Measurements from ENCODE around the gene SLC22A7. TPM values are rescaled to one million over a fixed set of nuclear protein-coding genes. Genes with fewer than 3 reads are reported as not detected.

Gene SLC22A7
- total RNA-seq, 3 donors from 2014 or later: not detected

DNA sequence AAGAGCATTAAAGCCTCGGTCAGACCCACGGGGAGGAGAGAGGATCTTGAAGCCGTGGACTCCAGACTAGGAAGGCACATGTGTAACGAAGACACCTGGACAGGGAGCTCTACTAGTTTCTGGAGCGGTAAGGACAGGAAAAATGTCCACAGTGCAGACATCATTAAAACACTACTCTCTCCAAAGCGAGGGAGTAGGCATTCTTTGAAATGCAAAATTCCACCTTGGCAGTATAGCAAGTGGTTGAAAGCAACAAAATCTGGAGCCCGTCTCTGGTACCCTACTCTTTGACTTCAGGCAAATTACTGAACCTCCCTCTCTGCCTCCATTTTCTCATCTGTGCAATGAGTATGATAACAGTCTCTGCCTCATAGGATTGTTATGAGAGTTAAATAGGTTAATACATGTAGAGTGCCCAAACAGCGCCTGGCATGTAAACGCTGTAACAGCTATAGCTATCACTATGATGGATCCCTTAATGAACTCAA, 11.0 kb downstream of the SLC22A7 start:
- H3K4me1 Mint-ChIP-seq (ENCODE audit: low read depth): peaks cover 7% of the 10 kb centered on the region

DNA sequence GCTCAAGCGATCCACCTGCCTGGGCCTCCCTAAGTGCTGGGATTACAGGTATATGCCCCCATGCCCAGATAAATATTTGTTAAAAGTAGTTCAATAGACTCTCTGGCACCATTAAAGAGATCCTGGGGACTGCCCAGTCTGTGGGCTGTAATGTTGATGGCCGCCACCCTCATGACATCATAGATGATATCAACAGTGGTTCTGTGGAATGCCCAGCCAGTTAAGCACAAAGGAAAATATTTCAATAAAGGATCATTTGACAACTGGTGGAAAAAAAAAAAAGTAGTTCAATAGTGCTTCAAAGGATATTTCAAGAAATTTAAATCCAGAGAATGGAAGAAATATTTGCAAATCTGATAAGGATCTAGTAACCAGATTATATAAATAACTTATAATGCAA, 12.1 kb downstream of the SLC22A7 start:
- Mint-ChIP-seq H3K4me3 (no peak overlapping the region), H3K4me1 (ENCODE audit: low read depth) (peaks cover 7% of the 10 kb centered on the region), H3K36me3 (ENCODE audit: insufficient read depth) (no peaks in the 10 kb centered on the region), H3K9me3 (no peaks in the 10 kb centered on the region), H3K27me3 (ENCODE audit: low read depth) (no peaks in the 10 kb centered on the region)
- DNase-seq (no peak), ATAC-seq (no peak)

More for the DNA sequence above, 11.0 kb downstream of the SLC22A7 start:
- peak overlapping the region; percentile 67 for H3K4me3 Mint-ChIP-seq
- H3K9me3 Mint-ChIP-seq: no peaks in the 10 kb centered on the region
- ATAC-seq: peak in 1 of 2 donors; percentile 4
- no peaks in the 10 kb centered on the region for H3K36me3 Mint-ChIP-seq (ENCODE audit: insufficient read depth)
- H3K27me3 Mint-ChIP-seq (ENCODE audit: low read depth): no peaks in the 10 kb centered on the region
- no peak for DNase-seq

DNA sequence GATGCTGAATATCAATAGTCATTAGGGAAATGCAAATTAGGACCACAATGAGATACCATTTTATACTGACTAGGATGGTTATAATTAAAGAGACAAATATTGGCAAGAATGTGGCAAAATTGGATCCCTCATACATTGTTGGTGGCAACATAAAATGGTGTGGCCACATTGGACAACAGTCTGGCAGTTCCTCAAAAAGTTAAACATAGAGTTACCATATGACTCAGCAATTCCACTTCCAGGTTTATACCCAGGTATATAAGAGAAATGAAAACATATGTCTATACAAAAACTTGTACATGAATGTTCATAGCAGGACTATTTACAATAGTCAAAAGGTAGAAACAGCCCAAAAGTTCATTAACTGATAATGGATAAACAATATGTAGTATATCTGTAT, 12.6 kb downstream of the SLC22A7 start:
- DNase-seq (no peak), ATAC-seq (no peak)
- peaks cover 2% of the 10 kb centered on the region for H3K36me3 Mint-ChIP-seq (ENCODE audit: insufficient read depth)
- no peaks in the 10 kb centered on the region for H3K27me3 Mint-ChIP-seq (ENCODE audit: low read depth)
- no peaks in the 10 kb centered on the region for H3K9me3 Mint-ChIP-seq
- peaks cover 7% of the 10 kb centered on the region for H3K4me1 Mint-ChIP-seq (ENCODE audit: low read depth)
- H3K4me3 Mint-ChIP-seq: no peak overlapping the region

DNA sequence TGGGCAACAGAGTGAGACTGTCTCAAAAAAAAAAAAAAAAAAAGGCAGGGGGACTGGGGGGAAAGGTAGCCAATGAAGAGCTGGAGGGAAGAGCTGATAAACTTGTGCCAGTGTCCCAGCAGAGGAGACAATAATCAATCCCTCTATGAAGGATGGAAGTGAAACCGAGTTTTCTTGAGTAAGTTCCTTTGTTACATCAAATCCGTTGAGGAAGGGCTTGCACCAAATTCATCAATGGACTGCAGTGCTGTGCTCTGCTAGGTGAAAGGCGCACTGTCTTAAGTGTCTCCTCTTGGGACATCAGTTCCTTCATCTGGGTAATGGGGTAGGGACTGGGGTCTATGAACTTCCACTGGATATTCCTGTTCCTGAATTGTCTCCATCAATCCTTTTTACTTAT, 13.6 kb downstream of the SLC22A7 start:
- ATAC-seq (no peak), DNase-seq (no peak)
- Mint-ChIP-seq H3K36me3 (ENCODE audit: insufficient read depth) (peaks cover 4% of the 10 kb centered on the region), H3K9me3 (no peaks in the 10 kb centered on the region), H3K4me3 (no peak overlapping the region), H3K27me3 (ENCODE audit: low read depth) (no peaks in the 10 kb centered on the region), H3K4me1 (ENCODE audit: low read depth) (peaks cover 7% of the 10 kb centered on the region)

DNA sequence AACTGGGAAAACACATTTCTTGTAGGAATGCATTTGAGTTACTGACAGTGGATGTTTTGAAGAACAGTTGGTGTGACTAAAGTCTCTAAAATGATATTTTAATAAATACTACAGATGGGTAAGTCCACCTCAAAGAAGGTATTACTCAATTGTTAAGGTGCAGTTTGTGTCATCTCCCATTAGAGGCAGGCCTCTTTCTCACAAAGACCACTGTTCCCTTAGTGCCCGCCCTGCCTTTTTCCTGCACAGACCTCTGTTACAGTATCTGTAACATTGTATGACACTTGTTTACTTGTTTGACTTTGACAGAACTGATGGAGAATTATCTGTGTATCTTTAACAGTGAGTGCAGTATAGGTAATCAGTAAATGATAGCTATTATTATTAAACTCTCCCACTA, 15.8 kb downstream of the SLC22A7 start:
- H3K36me3 Mint-ChIP-seq (ENCODE audit: insufficient read depth): peaks cover 8% of the 10 kb centered on the region
- H3K9me3 Mint-ChIP-seq: no peaks in the 10 kb centered on the region
- H3K4me1 Mint-ChIP-seq (ENCODE audit: low read depth): peaks cover 4% of the 10 kb centered on the region
- ATAC-seq: no peak
- DNase-seq: no peak
- H3K27me3 Mint-ChIP-seq (ENCODE audit: low read depth): no peaks in the 10 kb centered on the region
- H3K4me3 Mint-ChIP-seq: no peak overlapping the region

DNA sequence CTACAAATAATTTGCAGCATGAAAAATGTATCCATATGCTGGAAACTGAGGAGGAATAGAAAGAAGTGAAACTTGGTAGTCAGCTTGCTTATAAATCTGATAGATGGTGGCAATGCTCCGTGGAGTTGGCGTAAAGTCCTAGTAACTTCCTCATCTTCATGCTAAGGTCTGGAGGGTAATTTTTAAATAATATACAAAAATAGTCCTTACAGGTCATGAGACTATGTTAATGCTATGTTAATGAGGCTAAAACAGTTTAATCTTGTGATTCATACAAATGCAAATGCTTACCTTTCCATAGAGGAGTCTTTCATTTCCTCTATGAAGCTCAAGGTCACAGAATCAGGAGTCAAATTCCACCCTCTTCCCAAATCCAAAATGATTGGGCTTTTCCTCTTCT, 20.0 kb downstream of the SLC22A7 start:
- Mint-ChIP-seq H3K4me3 (no peak overlapping the region), H3K4me1 (ENCODE audit: low read depth) (no peaks in the 10 kb centered on the region), H3K9me3 (no peaks in the 10 kb centered on the region), H3K27me3 (ENCODE audit: low read depth) (no peaks in the 10 kb centered on the region), H3K36me3 (ENCODE audit: insufficient read depth) (peaks cover 10% of the 10 kb centered on the region)
- no peak for DNase-seq
- ATAC-seq: no peak

DNA sequence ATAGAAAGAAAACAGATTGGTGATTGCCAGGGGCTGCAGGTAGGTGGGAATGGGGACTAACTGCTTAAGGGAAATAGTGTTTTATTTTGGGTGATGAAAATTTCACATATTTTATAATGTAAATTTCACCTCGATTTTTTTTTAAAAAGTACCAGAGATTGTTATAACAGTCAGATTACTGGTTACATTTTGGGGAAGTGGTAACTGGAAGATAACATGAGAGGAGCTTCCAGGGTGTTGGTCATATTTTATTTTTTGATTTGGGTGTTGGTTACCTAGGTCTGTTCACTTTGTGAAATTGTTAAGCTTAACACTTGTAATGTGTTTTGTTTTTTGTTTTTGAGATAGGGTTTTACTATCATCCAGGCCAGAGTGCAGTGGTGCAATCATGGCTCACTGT, 27.8 kb downstream of the SLC22A7 start:
- ATAC-seq (no peak), DNase-seq (no peak)
- H3K9me3 Mint-ChIP-seq: no peaks in the 10 kb centered on the region
- H3K27me3 Mint-ChIP-seq (ENCODE audit: low read depth): no peaks in the 10 kb centered on the region
- peaks cover under 1% of the 10 kb centered on the region for H3K4me1 Mint-ChIP-seq (ENCODE audit: low read depth)
- H3K36me3 Mint-ChIP-seq (ENCODE audit: insufficient read depth): peaks cover 7% of the 10 kb centered on the region
- H3K4me3 Mint-ChIP-seq: no peak overlapping the region

DNA sequence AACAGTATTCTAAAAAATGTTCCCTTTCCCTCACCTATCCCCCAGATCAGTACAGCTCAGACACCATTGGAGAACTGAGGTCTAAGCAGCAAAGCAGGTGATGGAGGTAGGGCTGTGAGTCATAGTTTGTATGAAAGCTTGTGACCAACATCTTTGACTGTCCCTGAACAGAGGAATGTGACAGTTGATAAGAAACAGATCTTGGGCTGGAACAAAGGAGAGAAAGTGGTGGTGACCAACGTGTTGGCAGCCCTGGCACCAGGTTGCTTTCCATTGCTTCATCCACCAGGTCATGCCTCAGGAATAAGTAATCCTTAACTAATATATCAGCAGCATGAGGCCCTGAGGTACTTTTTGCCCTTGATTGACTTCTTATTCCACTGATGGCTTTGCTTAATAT, 30.5 kb downstream of the SLC22A7 start:
- Mint-ChIP-seq H3K27me3 (ENCODE audit: low read depth) (no peaks in the 10 kb centered on the region), H3K4me1 (ENCODE audit: low read depth) (peaks cover 15% of the 10 kb centered on the region), H3K36me3 (ENCODE audit: insufficient read depth) (peaks cover 7% of the 10 kb centered on the region), H3K4me3 (no peak overlapping the region), H3K9me3 (no peaks in the 10 kb centered on the region)
- no peak for DNase-seq
- ATAC-seq: no peak

DNA sequence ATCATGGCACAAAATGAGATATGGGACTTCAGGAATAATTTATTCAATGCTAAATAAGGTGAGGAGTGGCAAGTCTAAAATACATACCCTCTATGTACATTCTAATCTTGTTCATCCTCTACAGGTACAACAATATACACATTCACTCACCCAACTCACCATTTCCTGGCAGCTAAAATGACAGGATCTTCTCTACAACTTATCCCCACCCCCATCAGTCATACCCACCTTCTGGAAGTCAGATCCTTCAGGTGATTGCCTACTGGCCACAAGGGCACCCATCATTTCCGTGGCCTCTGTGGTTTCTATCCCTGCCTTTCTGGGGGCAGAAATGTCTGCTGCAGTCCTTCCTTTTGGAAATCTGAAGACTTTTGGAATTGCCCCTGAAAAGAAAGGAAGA, 33.4 kb downstream of the SLC22A7 start:
- no peak overlapping the region for H3K4me3 Mint-ChIP-seq
- H3K36me3 Mint-ChIP-seq (ENCODE audit: insufficient read depth): peaks cover 10% of the 10 kb centered on the region
- H3K27me3 Mint-ChIP-seq (ENCODE audit: low read depth): no peaks in the 10 kb centered on the region
- no peak for DNase-seq
- H3K9me3 Mint-ChIP-seq: no peaks in the 10 kb centered on the region
- peaks cover 19% of the 10 kb centered on the region for H3K4me1 Mint-ChIP-seq (ENCODE audit: low read depth)
- ATAC-seq: peak in 1 of 2 donors; percentile 37

DNA sequence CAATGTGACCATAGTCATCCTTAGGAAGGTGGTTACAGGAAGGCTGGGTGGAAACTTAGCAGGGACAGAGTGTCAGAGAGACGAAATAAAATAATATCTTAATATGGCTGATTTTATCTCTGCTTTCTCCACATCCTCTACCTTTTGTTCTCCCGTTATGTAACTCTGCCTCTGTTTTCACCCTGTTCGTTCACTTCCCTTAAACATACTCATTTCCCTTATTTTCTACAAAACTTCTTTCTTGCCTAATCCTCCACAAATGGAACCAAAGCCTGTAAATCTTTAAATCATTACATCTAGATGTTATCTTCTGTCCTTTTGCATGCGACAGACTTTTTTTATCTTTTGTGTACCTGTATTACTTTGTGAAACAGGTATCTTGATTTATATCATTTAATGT, 33.8 kb downstream of the SLC22A7 start:
- Mint-ChIP-seq H3K4me1 (ENCODE audit: low read depth) (peaks cover 19% of the 10 kb centered on the region), H3K27me3 (ENCODE audit: low read depth) (no peaks in the 10 kb centered on the region), H3K36me3 (ENCODE audit: insufficient read depth) (peaks cover 12% of the 10 kb centered on the region), H3K4me3 (no peak overlapping the region), H3K9me3 (no peaks in the 10 kb centered on the region)
- no peak for ATAC-seq
- DNase-seq: no peak

DNA sequence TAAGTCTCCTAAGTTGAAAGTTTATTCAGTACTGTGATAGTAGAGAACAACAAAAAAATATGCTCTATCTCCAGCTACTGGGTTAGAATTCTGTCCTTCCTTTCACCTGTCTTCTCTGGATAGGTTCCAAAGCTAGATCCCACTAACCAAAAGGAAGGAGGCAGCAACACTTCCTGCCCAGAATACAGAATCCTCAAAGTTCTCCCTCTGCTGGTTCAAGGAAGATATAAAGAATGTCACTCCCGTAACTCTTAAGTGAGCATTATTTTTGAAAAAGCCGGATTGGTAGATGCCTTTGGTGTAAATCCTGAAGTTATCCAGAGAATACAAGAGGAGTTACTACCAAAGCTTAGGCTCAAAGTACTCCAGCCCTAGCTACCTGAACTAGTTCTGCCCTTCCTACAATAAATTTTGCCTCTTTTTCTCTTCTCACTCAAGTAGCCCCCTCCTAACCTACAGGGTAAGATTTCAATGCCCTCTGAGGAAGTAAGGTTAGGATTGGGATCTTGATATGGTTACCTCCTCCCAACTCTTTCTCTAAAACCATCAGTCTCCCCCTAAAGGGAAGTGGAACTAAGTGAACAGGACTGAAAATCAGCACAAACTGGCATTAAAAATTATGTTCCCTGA, 36.5 kb downstream of the SLC22A7 start:
- Mint-ChIP-seq H3K27me3 (ENCODE audit: low read depth) (no peaks in the 10 kb centered on the region), H3K4me1 (ENCODE audit: low read depth) (peaks cover 23% of the 10 kb centered on the region), H3K9me3 (no peaks in the 10 kb centered on the region), H3K36me3 (ENCODE audit: insufficient read depth) (peaks cover 15% of the 10 kb centered on the region), H3K4me3 (no peak overlapping the region)
- ATAC-seq: no peak
- no peak for DNase-seq

DNA sequence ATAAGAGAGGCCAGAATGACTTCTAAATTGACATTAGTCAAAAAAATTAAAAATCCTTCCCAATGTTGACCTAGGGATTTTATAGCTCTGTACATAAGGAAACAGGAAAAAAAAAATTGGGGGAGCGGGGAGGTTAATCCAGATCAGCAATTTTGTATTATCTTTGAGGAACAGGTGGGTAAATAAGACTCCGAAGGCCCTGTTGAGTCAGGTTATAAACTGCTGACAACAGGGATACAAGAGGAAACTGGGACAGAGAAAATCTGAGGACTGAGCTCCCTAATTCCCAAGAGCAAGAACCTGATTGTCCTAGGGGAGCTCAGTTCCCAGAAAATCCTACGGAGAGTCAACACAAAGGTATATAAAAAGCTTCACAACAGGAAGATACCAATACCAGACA, 37.4 kb downstream of the SLC22A7 start:
- DNase-seq: no peak
- ATAC-seq: no peak
- H3K27me3 Mint-ChIP-seq (ENCODE audit: low read depth): no peaks in the 10 kb centered on the region
- H3K4me3 Mint-ChIP-seq: no peak overlapping the region
- H3K9me3 Mint-ChIP-seq: no peaks in the 10 kb centered on the region
- peaks cover 23% of the 10 kb centered on the region for H3K4me1 Mint-ChIP-seq (ENCODE audit: low read depth)
- peaks cover 22% of the 10 kb centered on the region for H3K36me3 Mint-ChIP-seq (ENCODE audit: insufficient read depth)

DNA sequence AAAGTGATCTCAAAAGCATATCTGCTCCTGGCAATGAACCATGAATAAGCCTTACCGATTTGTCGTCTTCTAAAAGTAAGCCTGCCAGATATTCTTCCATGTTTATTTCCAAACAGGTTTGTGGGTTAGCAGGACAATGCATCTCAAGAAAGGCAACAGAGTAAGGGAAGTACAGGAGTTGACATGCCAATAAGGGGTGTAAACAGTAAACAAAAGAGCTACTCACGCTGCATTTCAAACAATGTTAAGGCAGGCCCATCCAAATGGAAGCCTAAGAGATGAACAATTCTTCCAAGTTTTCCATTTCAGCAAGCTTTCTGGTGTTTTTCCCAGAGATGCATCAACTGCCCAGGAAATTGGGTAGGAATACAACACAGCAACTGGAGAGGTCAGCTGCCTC, 38.3 kb downstream of the SLC22A7 start:
- ATAC-seq: no peak
- Mint-ChIP-seq H3K36me3 (ENCODE audit: insufficient read depth) (peaks cover 29% of the 10 kb centered on the region), H3K27me3 (ENCODE audit: low read depth) (no peaks in the 10 kb centered on the region)

DNA sequence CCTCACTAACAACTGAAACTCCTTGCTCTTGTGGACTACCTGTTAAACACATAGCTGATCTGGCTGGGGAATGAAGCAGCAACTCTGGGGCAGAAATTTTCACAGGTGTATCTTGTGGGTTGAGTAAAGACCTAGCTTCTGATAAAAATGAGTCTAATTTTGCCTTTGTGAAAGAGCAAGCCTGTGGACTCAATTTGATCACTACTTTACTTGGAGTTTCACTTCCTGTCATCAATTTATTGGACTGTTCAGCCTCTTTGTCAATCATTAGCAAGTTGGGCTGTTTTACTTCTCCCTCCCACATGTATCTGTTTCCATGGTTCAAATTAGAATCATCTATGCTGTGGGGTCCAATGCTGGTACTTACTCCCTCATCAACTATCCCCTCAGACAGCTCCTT, 40.2 kb downstream of the SLC22A7 start:
- ATAC-seq (no peak), DNase-seq (no peak)

More for the DNA sequence above, 38.3 kb downstream of the SLC22A7 start:
- no peaks in the 10 kb centered on the region for H3K9me3 Mint-ChIP-seq
- H3K4me1 Mint-ChIP-seq (ENCODE audit: low read depth): peaks cover 17% of the 10 kb centered on the region
- DNase-seq: no peak
- no peak overlapping the region for H3K4me3 Mint-ChIP-seq

DNA sequence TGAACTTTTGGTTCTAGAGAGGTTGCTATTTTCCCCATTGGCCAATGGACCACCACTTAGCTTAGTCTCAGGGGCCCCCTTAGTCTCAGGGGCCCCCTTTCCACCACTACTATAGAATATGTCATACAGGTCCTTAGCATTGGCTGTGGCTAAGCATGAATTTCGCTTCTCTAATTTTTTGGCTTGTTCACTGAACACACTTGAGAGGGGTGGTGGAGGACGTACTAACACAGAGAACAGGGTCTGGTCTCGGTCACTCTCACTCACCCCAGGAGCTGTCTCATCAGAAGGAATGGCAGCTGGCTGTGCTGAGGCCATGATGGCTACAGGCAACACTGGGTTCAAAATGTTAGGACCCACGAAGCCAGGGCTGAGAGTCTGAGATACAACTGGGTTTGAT, 41.1 kb downstream of the SLC22A7 start:
- Mint-ChIP-seq H3K27me3 (ENCODE audit: low read depth) (no peaks in the 10 kb centered on the region), H3K4me3 (no peak overlapping the region), H3K36me3 (ENCODE audit: insufficient read depth) (peaks cover 43% of the 10 kb centered on the region), H3K4me1 (ENCODE audit: low read depth) (peaks cover 8% of the 10 kb centered on the region), H3K9me3 (no peaks in the 10 kb centered on the region)
- no peak for ATAC-seq
- DNase-seq: no peak

More for the DNA sequence above, 40.2 kb downstream of the SLC22A7 start:
- no peaks in the 10 kb centered on the region for H3K27me3 Mint-ChIP-seq (ENCODE audit: low read depth)
- H3K4me3 Mint-ChIP-seq: no peak overlapping the region
- peaks cover 41% of the 10 kb centered on the region for H3K36me3 Mint-ChIP-seq (ENCODE audit: insufficient read depth)
- no peaks in the 10 kb centered on the region for H3K9me3 Mint-ChIP-seq
- peaks cover 8% of the 10 kb centered on the region for H3K4me1 Mint-ChIP-seq (ENCODE audit: low read depth)

Measured in activated T-cell treated with anti-CD3 and anti-CD28 coated beads, Interleukin-2, amount 50 U/mL, for 4 hours (primary cell).